HCT116 (cell line): Measurements from ENCODE around the gene ARR3. TPM values are rescaled to one million over a fixed set of nuclear protein-coding genes. Genes with fewer than 3 reads are reported as not detected.
A peak's percentile ranks its signal among the peaks of the same experiment; 100 is the strongest.

Source experiments
- ATAC-seq: fragments of 200-7000 bp; cut with Tn5 transposase; 2 replicates; pipeline ENCODE4 v1.9.1; 2020; ENCODE audit warnings: mild to moderate bottlenecking, moderate library complexity
- BruUV-seq: library from RNA; stranded (reverse); fragments of 400-500 nt; replicated peaks from 2 replicates; lab custom pipeline; 2021; lab: Mats Ljungman, UMichigan
- CTCF ChIA-PET: fragments of 300-600 bp; sonication (Branson Sonifier 250); formaldehyde crosslinking; loops from one replicate; lab custom pipeline; 2021; ENCODE audit warnings: antibody characterized with exemption; lab: Charles Lee
- POLR2A ChIA-PET: fragments of 300-600, 350-600 bp; sonication (Branson Sonifier 250); formaldehyde crosslinking; loops from one replicate; lab custom pipeline; 2021; ENCODE audit warnings: antibody characterized with exemption; lab: Charles Lee
- RAD21 ChIA-PET, 2 experiments: fragments of 300-600 bp; sonication (Branson Sonifier 250); formaldehyde crosslinking; loops; one replicate each; lab custom pipeline; 2023; ENCODE audit warnings: low total read pairs in 2 of 2; ENCODE audit not compliant: uncharacterized antibody in 2 of 2, unreplicated experiment in 2 of 2, low non-redundant PET in 1 of 2; lab: Charles Lee
- DNase-seq: peaks from one replicate; pipeline ENCODE4 v3.0.0-alpha.2; 2010; ENCODE audit warnings: low read depth, low spot score
- H2AFZ ChIP-seq: fragments of 200-600 bp; shearing (Covaris generic), sonication (generic); 2 replicates; pipeline ENCODE4 v1.6.1; 2017; ENCODE audit warnings: low read depth, mixed run types, mixed read lengths, antibody characterized with exemption, low read length; ENCODE audit not compliant: poor library complexity, severe bottlenecking
- H3K27ac ChIP-seq: 2 replicates; pipeline ENCODE4 v1.5.1; 2012; ENCODE audit warnings: low read depth, low read length
- H3K27me3 ChIP-seq: fragments of 200-600 bp; sonication (generic); 2 replicates; pipeline ENCODE4 v1.6.1; 2016; ENCODE audit warnings: mixed run types, low read length, mixed read lengths; ENCODE audit not compliant: insufficient read depth
- H3K36me3 ChIP-seq, 2 experiments: fragments of 200-500 bp in 1 of 2; fragments of 200-600 bp in 1 of 2; sonication (Bioruptor generic) in 1 of 2; sonication (generic) in 1 of 2; 2 replicates each; pipeline versions ENCODE4 v1.5.1 to v1.6.1; 2014 to 2016; ENCODE audit warnings: low read length in 2 of 2, inconsistent platforms in 1 of 2, mixed read lengths in 1 of 2, mixed run types in 1 of 2; ENCODE audit not compliant: insufficient read depth in 2 of 2, control insufficient read depth in 1 of 2
- H3K4me1 ChIP-seq, 2 experiments: fragments of 200-600 bp in 1 of 2; sonication (generic) in 1 of 2; 2 replicates each; pipeline versions ENCODE4 v1.5.1 to v1.6.1; 2012 to 2017; ENCODE audit warnings: low read length in 2 of 2, inconsistent platforms in 1 of 2, mild to moderate bottlenecking in 1 of 2, mixed read lengths in 1 of 2, mixed run types in 1 of 2, moderate library complexity in 1 of 2; ENCODE audit not compliant: insufficient read depth in 2 of 2, control insufficient read depth in 1 of 2
- H3K4me2 ChIP-seq: fragments of 200-600 bp; sonication (generic); 2 replicates; pipeline ENCODE4 v1.6.1; 2017; ENCODE audit warnings: mixed run types, low read length, mixed read lengths
- H3K4me3 ChIP-seq, 2 experiments: fragments of 200-600 bp in 1 of 2; sonication (generic) in 1 of 2; replicated peaks in 1 of 2; 2 replicates each; pipeline ENCODE4 v1.5.1; 2011 to 2016; ENCODE audit warnings: low read length in 2 of 2, control low read depth in 1 of 2, low read depth in 1 of 2, mild to moderate bottlenecking in 1 of 2, mixed read lengths in 1 of 2, mixed run types in 1 of 2
- H3K79me2 ChIP-seq: fragments of 200-600 bp; sonication (generic); 2 replicates; pipeline ENCODE4 v1.6.1; 2017; ENCODE audit warnings: mild to moderate bottlenecking, mixed run types, low read length, moderate library complexity, mixed read lengths; ENCODE audit not compliant: insufficient read depth
- H3K9ac ChIP-seq: fragments of 200-600 bp; sonication (generic); 2 replicates; pipeline ENCODE4 v1.6.1; 2016; ENCODE audit warnings: low read length, mixed read lengths
- H3K9me2 ChIP-seq: fragments of 200-600 bp; sonication (generic), shearing (Covaris generic); 2 replicates; pipeline ENCODE4 v1.6.1; 2017; ENCODE audit warnings: mixed run types, mild to moderate bottlenecking, moderate library complexity; ENCODE audit not compliant: insufficient read depth
- H3K9me3 ChIP-seq, 2 experiments: fragments of 200-500 bp in 1 of 2; fragments of 200-600 bp in 1 of 2; sonication (Bioruptor generic) in 1 of 2; sonication (generic) in 1 of 2; 2 replicates each; pipeline ENCODE4 v1.6.1; 2014 to 2017; ENCODE audit warnings: low read length in 2 of 2, mixed read lengths in 2 of 2, inconsistent platforms in 1 of 2, low read depth in 1 of 2, mild to moderate bottlenecking in 1 of 2, mixed run types in 1 of 2, moderate library complexity in 1 of 2; ENCODE audit not compliant: control insufficient read depth in 1 of 2, insufficient read depth in 1 of 2
- H4K20me1 ChIP-seq: fragments of 200-600 bp; sonication (generic), shearing (Covaris generic); 2 replicates; pipeline ENCODE4 v1.6.1; 2017; ENCODE audit warnings: mixed run types, mild to moderate bottlenecking, moderate library complexity; ENCODE audit not compliant: insufficient read depth
- CTCF ChIP-seq, 3 experiments: fragments of 200-600 bp in 1 of 3; sonication (generic) in 1 of 3; IDR thresholded peaks in 2 of 3; conservative IDR thresholded peaks in 1 of 3; 2 replicates each; pipeline ENCODE4 v1.5.1; 2012 to 2017; ENCODE audit warnings: low read depth in 2 of 3, low read length in 2 of 3, antibody characterized with exemption in 1 of 3, borderline replicate concordance in 1 of 3, control low read depth in 1 of 3, mild to moderate bottlenecking in 1 of 3, mixed read lengths in 1 of 3, mixed run types in 1 of 3, moderate library complexity in 1 of 3; ENCODE audit not compliant: insufficient read depth in 1 of 3
- EZH2phosphoT487 ChIP-seq: fragments of 200-600 bp; IDR thresholded peaks from 2 replicates; pipeline ENCODE4 v1.6.1; 2018; ENCODE audit warnings: antibody characterized with exemption, borderline replicate concordance
- FOSL1 ChIP-seq: IDR thresholded peaks from 2 replicates; pipeline ENCODE4 v1.6.1; 2012; ENCODE audit warnings: low read depth
- POLR2AphosphoS5 ChIP-seq: IDR thresholded peaks from 2 replicates; pipeline ENCODE4 v1.6.1; 2011; ENCODE audit warnings: mild to moderate bottlenecking, low read depth, low read length, moderate library complexity
- RAD21 ChIP-seq: IDR thresholded peaks from 2 replicates; pipeline ENCODE4 v1.6.1; 2012; ENCODE audit warnings: low read depth, mild to moderate bottlenecking
- SRF ChIP-seq: IDR thresholded peaks from 2 replicates; pipeline ENCODE4 v1.6.1; 2012; ENCODE audit warnings: low read depth
- intact Hi-C: fragments of 100-400 bp; cut with micrococcal nuclease; formaldehyde crosslinking; loops from 2 replicates; pipeline ENCODE4 v1.10.0; 2022
- total RNA-seq: library from RNA; stranded (reverse); gene quantifications from one replicate; pipeline ENCODE4 v1.2.1, GENCODE V29; 2021; ENCODE audit not compliant: unreplicated experiment

The ARR3 gene
- total RNA-seq, 1 experiment from 2014 or later, result not detected

- Histone ChIP-seq H4K20me1 (no peaks in the 10 kb centered on the region), H3K36me3 (no peaks in the 10 kb centered on the region), H3K4me2 (no peak within 1 kb of the TSS), H3K9me2 (no peaks in the 10 kb centered on the region), H3K4me1 (peaks cover 3 to 19% of the 10 kb centered on the region in 2 experiments; a peak in 3 of 4 replicates), H2AFZ (no peak within 1 kb of the TSS), H3K27ac (no peak within 1 kb of the TSS), H3K9me3 (no peaks in the 10 kb centered on the region), H3K9ac (no peak within 1 kb of the TSS), H3K27me3 (no peaks in the 10 kb centered on the region), H3K4me3 (no peak within 1 kb of the TSS), H3K79me2 (no peaks in the 10 kb centered on the region)
- BruUV-seq, result no TSS peak
- POLR2A ChIA-PET, result no interaction called here
- intact Hi-C loops, result loop anchor here (5.0 kb wide), 1 partner anchor 63 kb away; no protein-coding TSS in a partner anchor
- DNase-seq (no peak), ATAC-seq (no peak)
- TF ChIP-seq RAD21 (no peak), POLR2AphosphoS5 (no peak), FOSL1 (no peak), EZH2phosphoT487 (no peak)
- CTCF ChIA-PET, result interaction anchor here (4.2 kb wide), 1 partner anchor 127 kb away, joined by 20 read pairs; the partner anchor contains the start of gene IGBP1
- RAD21 ChIA-PET, result no interaction called here
These were observed 8.0 kb upstream of the ARR3 start, which contains the start of gene P2RY4 for GRCh38 chrX:70260104-70260503. TSS of gene P2RY4 (minus strand) at chrX:70260204. CDS start at chrX:70259624, 580 bp downstream.

- H3K9me3 ChIP-seq, result no peaks in the 10 kb centered on the region
- H3K9ac ChIP-seq, result no peak overlapping the region
- H3K4me3 ChIP-seq, result no peak overlapping the region
- no peak for TF ChIP-seq SRF
- TF ChIP-seq RAD21, result peak; percentile 79
- TF ChIP-seq CTCF (IDR thresholded peaks at IDR 0.05 in 2 of 3, conservative IDR thresholded peaks at IDR 0.05 in 1 of 3; ENCODE audit: borderline replicate concordance in 1 of 3, insufficient read depth in 1 of 3, low read depth in 2 of 3, low read length in 2 of 3), result peak; percentile 60 to 66 (median 66); a peak in 5 of 6 replicates
- H2AFZ ChIP-seq, result no peak overlapping the region
- H3K79me2 ChIP-seq, result no peaks in the 10 kb centered on the region
- no peaks in the 10 kb centered on the region for H3K9me2 ChIP-seq
- H3K36me3 ChIP-seq, result no peaks in the 10 kb centered on the region
- no peak overlapping the region for H3K4me2 ChIP-seq
- peak; percentile 97 for ATAC-seq
- H4K20me1 ChIP-seq, result no peaks in the 10 kb centered on the region
- ChIA-PET RAD21 (no interaction called here), CTCF (interaction anchor here (1.0 to 4.2 kb wide), 4 partner anchors 10 to 166 kb away, joined by 4 to 20 read pairs (median 6); partner anchors contain the start of gene IGBP1), POLR2A (interaction anchor here (1.2 kb wide), 1 partner anchor 9 kb away, joined by 3 read pairs; no protein-coding TSS in a partner anchor)
- H3K27ac ChIP-seq, result no peak overlapping the region
- no peaks in the 10 kb centered on the region for H3K27me3 ChIP-seq
- H3K4me1 ChIP-seq, result peaks cover 0 to 3% of the 10 kb centered on the region in 2 experiments; a peak in 1 of 4 replicates
- no TSS peak for BruUV-seq
- no peak for DNase-seq
- intact Hi-C loops, result loop anchor here (2.0 to 5.0 kb wide), 2 partner anchors 66 to 130 kb away; partner anchors contain the start of gene IGBP1
These were observed 5.1 kb upstream of the ARR3 start for GRCh38 chrX:70262952-70263567.
